GM21381 (cell line): ENCODE data around the gene ADCY5.

Source experiments
- ATAC-seq: cut with Tn5 transposase; IDR thresholded peaks from one replicate; pipeline ENCODE4 v1.9.1; 2021; ENCODE audit warnings: mild to moderate bottlenecking, moderate library complexity; ENCODE audit not compliant: unreplicated experiment

Gene ADCY5

DNA sequence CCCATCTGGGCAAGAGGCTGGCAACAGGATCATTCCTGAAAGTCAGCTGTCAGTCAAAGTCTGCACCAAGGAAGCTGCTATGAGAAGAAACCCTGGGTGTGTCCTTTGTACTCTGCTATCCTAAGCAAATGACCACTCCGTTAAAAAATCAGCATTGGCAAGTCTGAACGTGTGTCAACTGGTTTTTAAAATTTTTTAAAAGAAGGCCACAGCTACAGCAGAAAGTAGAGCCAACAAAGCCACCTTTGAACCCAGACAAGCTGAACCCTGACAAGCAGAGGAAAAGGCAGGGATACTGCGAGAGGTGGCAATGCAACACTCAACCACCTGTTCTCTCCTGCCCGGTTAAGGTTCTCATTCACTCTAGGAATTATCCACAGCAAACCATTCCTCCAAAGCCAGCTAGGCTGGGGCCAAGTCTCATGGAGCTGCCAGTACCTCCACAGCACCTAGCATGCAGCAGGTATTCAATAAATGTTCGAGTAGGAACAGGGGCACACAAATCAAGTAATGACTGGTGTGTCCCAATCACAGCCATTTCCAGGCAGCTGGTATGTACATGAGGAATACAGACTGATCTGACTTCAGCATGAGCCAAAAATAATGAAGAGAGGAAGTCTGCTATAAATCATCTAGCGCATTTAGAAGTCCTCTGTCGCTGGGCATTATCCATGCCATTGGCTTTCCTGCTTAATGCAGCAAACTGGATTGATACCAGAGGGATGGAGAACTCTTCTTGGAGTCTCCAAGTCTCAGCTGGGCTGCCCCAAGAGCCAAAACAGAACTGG, 76.0 kb downstream of the ADCY5 start:
- no peak for ATAC-seq

DNA sequence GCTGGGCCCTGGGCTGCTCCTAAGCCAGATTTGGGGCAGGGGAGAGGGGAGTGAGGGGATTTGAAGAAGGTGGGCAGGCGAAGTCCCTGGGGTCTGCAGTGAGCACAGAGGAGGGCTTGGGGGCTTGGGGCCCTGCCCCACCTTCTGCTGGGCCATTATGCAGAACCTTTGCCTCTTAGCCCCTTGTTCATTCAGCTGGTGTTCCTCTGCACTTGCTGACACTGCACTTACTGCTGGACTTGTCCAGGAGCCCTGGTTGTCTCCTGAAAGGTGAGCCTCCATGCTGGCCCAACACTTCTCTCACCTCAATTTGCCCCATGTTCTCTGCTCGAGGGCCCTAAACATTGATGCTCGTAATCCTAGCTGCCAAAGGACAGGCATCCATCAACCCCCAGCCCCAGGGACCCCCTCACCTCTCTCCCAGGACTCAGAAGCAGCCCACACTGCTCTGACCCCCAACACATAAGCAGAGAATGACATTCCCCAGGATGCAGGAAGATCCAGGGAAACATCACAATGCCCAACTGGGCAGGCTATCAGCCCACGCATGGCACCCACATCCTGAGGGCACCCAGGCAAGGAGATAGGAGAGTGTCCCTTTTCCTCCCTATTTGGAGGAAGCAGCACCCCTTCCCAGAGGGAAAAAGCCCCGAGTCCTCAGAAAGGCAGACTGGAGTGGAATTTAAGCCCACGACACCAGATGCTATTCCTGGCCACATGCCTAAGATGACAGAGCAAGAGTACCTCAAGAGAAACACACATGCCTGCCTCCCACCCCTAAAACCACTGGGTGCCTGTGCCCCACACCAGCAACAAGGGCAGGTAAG, 76.8 kb downstream of the ADCY5 start:
- no peak for ATAC-seq

DNA sequence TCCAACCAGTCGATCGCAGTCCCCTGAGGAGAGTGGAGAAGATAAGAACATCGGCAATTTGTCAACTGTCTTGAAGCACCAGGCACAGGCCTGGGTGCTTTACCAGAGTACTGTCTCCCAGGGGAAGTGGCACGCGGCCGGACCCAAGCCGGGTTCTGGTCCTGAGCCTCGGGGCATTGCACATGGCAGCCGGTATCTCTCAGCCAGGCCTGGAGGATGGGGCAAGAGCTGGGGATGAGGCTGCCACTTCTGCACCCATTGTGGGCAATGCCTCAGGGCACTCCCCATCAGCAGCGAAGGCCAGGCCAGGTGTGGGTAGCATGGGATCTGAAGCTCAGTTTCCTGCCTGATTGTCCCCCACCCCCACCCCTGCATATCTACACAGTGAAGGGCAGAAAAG, 77.5 kb downstream of the ADCY5 start:
- no peak for ATAC-seq

DNA sequence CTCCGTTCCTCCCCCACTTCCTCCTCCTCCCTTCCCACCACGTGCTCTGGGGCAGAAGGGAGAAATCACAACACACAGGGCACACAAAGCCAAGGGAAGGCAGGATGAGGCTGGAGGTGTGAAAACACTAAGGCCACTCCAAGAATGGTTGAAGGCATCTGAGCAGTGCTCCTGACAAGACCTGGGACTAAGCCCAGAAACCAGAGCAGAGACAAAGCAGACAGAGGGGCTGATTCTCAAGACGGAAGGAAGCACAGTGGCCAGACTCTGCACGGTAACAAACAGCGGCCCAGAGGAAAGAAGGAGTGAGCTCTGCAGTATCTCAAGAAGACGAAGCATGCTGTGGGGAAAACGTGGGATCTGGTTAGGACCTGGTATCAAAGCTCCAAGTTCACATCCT, 78.1 kb downstream of the ADCY5 start:
- ATAC-seq = no peak

DNA sequence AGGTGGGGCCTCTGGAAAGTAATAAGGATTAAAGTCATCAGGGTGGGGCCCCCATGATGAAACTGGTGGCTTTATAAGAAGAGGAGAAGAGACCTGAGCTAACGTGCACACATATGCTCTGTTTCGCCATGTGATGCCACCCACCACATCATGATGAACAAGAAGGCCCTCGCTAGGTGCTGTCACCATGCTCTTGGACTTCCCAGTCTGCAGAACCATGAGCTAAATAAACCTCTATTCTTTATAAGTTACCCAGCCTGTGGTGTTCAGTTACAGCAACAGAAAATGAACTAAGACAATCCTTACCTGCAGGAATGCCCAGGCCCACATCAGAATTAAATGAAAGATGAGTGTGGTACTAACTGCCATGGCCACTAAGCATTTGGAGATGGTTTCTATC, 79.8 kb downstream of the ADCY5 start:
- ATAC-seq = no peak

DNA sequence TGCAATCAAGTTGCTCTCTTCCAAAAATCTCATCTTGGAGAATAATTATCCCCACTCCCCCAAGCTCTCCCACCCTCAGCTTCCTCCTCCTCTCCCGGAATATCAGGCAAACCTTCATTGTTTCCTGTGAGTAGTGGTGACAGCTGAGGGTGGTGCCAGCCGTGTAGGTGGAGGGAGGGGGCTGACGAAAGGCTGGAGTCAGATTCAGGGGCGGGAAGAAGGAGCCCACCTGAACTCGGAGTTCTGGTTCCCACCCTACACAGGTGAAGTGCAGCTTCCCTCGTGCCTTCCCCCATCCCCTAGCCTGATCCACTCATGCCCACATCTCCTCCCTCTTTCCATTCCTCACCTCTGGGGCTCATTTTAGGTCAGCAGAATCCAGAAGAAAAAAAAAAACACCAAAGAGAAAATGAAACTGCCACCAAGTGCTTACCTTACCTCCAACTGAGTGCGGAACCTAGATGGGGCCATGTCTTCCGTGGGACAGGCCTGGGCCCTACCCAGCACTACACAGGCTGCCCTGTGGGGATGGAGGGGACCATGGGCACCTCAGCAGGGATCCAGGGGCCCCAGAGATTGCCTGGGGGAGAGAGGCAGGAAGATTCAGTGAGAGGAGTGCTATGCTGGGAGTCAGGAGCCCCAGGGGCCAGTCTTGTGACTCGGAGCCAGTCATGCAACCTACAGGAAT, 81.3 kb downstream of the ADCY5 start:
- no peak for ATAC-seq

DNA sequence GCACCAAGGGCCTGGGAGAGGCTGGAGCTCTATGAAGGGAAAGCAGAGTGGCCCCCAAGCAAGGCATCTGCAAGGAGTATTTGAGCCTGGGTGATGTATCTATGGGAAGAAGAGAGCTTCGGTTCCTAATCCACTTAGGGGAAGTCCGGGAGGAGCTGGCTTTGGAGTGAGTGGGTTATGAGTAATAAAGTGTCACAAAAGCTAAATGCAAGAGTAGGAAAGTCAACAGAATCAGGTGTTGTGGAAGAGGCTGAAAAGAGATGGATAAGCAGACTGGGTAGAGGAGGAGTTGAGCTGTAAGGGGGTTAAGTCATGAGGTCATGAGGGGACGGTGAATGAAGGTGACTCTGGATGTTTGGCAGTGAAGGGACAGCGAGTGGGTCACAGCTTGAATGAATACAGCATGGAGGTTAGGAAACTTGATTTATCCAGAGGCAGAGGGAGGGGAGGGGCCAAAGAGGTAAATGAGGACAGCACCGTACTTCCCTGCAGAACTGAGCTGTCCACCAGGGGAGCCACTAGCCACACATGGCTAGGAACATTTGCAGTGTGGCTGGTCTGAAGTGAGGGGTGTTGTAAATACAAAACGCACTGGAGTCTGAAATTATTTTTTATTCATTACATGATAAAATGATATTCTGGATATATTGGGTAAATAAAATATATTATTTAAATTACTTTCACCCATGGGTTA, 83.3 kb downstream of the ADCY5 start:
- no peak for ATAC-seq

DNA sequence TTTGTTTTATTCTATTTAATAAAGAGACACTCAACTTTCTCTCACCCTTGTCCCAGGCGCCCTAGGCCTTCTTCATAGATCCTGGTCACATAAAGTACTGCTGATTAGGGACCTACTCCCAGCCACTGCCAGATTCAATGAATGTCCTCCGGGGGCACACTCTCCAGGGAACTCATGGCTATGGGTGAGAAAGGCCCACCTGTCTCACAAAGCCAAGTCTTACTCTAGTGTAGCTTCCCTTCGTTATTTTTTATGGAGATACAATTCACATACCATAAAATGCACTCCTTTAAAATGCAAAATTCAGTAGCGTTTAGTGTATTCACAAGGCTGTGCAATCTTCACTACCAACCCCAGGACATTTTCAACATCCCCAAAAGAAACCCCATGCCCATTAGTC, 87.8 kb downstream of the ADCY5 start:
- ATAC-seq = no peak

DNA sequence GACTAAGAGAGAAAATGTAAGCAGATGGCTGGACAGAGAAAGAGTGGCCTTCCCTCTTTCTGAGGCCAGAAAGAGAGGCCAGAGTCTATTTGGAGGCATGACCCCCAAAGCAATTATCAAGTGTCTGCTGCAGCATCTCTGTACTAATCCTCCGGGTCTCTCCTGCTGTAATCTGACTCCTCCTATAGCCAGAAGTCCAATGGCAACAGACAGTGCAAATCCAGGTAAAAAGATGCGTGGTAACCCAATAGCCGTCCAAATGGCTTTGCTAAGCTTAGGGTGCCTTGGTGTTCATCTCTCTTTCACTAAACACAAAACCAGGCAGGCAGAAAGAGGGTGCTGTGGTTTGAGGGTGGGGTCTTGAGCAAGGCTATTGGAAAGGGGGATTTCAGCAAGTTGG, 91.6 kb downstream of the ADCY5 start:
- ATAC-seq = no peak

DNA sequence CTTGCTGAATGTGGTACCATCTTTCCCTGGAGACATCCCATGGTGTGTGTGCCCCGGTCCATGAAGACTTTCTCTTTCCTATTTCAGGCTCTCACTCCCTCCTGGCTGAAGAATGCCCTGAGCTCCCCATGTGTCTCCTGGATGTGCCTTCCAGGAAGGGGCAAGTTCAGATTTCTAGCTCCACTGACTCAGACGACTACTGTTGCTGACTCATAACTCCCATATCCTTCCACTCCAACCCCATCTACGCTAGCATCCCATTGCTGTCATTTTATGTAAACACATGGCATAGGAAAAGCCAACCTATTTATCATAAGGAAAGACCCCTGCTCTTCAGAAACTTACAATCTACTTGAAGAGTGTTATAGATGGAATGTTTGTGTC, 95.0 kb downstream of the ADCY5 start:
- ATAC-seq = no peak

DNA sequence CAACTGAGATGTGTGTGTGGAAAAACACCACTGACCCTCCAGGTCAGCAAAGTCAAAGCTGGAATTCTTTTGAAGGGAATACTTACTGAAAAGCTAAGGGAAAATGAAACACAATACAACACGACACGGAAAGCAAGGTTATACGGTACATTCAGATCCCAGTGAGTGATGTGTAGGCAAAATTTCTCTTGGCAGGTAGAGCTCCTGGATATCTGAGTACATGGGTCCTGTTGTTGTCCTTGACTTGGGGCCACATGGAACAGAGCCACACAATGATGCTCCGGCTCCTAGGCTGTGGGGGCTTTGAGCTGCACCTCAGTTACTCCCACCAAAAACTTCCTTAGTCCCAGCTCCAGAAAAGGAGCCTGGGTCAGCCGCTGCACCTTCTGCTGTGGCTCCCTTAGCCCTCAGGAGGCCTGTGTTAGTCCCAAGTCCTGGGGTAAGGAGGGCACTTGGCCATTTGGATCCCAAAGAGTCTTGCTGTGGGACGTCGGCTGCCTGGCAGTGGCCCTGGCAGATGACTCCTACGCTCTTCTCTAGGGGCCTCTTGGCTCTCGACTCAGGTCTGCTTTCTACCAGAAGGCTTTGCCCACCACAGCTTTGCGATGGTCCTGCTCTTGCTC, 95.6 kb downstream of the ADCY5 start:
- no peak for ATAC-seq

DNA sequence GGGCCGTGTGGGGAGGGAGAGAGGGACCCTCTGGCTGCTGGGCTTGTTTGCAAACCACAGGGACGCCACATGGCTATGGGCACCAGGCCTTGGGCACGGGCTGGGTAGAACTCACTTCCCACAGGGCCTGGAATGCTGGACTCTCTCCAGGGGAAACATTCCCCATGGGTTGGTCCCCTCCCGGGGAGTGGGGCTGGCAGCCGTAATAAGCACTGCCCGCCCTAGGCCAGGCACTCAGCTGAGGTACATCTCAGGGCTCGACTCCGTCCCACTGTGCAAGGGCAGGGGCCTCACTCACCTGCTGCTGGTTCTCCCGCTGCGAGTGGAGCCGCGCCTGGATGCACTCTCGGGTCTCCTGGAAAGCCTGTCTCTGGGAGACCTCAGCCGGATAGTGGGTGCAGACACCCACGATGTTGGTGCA, 96.7 kb downstream of the ADCY5 start:
- ATAC-seq = no peak

DNA sequence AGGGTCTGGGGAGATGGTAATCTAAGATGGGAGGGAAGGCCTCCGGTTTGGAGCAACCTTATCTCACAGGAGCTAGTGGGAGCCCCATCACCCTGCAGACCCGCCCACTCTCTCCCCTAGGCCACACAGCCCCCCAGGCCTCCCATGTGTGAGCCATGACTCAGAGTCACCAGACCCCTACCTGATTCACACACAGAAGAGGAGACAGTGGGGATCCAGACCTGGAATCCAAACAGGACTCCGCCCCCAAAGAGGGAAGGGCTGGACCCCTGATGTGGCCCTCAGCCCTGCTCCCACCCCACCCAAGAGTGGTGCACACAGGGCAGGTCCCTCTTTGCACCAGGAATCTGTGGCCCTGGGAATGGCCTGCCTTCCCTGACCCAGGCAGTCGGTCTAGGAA, 97.4 kb downstream of the ADCY5 start:
- no peak for ATAC-seq

DNA sequence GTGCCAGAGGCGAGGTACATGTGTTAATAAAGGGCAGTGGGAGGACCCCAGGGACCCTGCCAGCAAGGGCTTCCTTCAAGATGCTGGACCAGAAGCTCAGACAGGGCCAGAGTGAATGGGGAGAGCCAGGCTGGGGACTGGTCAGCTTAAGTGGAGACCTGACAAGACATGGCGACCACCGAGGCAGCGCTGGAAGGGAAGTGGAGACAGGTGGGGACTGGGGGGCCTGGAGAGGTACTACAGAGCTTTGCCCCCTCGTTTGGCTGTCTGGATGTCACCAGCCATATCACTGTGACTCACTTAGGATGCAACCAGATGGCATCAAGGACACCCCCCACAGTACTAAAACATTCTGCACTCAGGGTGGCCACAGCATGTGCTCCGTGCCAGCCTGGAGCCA, 97.9 kb downstream of the ADCY5 start:
- ATAC-seq = no peak

DNA sequence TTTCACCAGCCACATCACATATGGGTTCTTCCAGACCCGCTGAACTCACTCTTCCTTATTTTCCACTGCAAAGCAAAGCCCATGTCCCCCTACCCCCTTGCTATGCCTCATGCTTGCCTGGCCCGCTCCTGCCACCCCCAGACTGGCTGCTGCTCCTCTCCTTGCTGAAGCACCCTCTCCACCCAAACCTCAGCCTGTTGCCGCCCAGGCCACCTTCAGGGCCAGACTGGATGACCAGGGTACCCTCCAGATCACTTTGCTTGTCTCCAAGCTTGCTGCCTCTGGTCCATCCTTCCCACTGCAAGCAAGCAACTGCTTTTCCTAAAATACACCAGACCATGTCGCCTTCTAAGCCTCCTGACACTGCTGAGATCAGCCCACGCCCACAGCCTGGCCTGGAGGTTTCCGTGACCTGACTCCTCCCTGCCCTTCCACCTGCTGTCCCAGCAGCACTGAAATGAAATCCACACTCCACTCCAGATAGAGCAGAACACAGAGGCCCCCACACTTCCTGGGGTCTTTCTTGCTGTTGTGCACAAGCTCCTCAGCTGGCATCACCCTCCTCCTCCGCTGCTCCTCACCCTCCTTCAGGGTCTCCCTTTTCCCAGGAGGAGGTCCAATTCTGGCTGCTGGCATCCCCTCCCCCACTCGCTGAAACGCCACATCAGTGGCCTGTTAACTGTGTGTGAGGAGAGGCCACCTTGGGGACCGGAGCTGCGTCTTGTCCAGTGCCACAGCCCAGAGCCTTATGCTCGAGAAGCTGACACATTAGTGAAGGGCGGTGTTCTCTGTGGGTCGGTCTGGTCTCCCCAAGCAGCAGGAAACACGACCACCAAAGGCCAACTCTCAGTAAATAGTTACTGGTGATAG, 99.1 kb downstream of the ADCY5 start:
- ATAC-seq = no peak

DNA sequence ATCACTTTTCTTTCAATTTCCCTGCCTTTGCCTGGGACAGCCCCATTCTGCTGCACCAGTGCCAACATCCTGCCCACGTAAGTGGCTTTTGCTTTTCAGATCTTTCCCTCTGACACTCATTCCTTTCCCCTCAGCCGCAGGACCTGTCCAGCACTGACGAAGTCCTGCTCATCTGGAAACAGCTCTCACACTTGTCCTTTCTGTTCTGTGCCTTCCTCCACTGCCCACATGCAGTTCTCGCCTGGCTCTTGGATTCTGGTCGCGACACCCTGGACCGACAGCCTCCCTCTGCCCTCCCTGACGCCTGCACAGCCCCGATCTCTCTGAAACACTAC, 99.7 kb downstream of the ADCY5 start:
- no peak for ATAC-seq

DNA sequence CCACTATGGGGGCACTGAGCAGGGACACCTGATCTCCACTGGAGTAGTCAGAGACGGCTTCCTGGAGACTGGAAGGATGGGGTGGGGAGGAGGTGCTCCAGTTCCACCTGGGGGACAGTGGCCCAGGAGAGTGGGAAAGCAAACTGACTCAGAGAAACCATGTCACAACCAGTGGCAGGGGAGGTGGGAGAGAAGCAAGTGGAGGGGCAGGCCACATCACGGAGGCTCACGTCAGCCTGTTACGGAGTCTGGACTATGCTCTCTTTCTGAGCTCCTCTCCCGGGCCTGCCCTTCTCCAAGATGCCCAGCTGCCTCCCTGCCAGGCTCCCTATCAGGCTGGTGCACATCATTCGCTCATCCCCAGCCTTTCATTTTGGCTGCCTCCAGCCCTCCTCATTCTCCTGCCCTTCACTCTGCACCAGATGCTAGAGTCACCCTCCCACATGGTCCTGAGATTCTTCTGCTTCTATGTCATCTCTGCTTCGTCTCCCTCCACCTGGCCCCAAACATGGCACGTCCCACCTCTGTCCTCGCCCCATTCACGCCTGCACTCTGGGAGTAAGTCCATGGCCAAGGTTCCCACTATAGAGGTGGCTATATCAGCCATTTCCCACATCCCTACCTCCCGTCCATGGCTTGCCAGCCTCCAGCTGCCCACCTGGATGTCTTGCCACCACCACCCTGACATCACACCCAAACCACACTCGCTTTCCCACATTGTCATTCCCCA, 100.3 kb downstream of the ADCY5 start:
- ATAC-seq = no peak

DNA sequence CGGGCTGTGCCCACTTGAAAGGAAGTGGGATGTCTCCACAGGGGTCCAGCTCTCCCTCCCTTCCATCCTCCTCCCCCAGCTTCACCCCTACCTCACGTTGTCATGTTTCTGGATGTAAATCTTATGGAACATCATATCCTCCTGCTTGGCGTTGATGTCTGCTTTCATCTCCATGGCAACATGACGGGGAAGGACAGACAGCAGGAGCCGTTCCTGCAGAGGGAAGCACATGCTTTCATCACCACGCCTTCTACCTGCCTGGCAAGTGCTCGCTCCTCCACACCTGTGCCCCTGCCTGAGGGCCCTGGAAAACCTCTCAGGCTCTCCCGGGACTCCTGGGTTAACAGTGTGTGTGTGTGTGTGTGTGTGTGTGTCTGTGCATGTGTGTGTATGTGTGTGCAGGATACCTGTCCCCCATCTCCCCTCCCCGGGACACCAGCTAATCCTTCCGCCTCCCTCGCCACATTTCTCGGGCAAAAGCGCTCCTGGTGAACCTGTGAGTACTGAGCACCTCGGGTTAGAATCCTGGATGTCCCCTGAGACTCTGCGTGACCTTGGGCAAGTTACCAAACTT, 101.1 kb downstream of the ADCY5 start:
- no peak for ATAC-seq

DNA sequence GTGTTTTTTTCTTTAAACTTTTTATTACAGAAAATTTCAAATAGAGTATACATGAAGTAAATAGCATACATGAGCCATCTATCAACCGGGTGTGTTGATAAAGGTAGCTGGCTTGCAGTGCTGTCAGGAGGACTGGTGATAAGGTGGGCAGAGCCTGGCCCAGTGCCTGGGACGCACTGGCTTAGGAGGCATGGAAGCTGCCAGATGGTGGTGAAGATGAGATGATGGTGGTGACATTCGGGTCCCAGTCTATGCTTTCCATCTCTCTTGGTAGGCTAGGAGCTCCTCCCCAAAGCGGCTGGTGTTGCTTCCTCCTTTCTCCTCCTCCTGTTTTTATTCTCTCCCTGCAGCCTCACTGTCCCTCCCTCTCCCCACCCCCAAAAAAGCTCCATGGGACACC, 101.7 kb downstream of the ADCY5 start:
- ATAC-seq = no peak
